Keratinocyte (primary cell): ENCODE results near the gene MRTFB.

ENCODE experiments used
- CTCF ChIP-seq, 3 experiments: IDR thresholded peaks in 1 of 3; conservative IDR thresholded peaks in 1 of 3; optimal IDR thresholded peaks in 1 of 3; 2 replicates in 2 of 3; 3 replicates in 1 of 3; pipeline versions ENCODE3 to v1.5.1; 2011; ENCODE audit warnings: low read length in 3 of 3, mild to moderate bottlenecking in 3 of 3, moderate library complexity in 2 of 3, control low read depth in 1 of 3, inconsistent platforms in 1 of 3; ENCODE audit not compliant: insufficient read depth in 2 of 3; ENCODE audit errors: extremely low read depth in 1 of 3
- EZH2 ChIP-seq: IDR thresholded peaks from one replicate; pipeline ENCODE4 v1.6.1; 2012; ENCODE audit warnings: inconsistent platforms, mild to moderate bottlenecking, low read length, moderate library complexity

DNA sequence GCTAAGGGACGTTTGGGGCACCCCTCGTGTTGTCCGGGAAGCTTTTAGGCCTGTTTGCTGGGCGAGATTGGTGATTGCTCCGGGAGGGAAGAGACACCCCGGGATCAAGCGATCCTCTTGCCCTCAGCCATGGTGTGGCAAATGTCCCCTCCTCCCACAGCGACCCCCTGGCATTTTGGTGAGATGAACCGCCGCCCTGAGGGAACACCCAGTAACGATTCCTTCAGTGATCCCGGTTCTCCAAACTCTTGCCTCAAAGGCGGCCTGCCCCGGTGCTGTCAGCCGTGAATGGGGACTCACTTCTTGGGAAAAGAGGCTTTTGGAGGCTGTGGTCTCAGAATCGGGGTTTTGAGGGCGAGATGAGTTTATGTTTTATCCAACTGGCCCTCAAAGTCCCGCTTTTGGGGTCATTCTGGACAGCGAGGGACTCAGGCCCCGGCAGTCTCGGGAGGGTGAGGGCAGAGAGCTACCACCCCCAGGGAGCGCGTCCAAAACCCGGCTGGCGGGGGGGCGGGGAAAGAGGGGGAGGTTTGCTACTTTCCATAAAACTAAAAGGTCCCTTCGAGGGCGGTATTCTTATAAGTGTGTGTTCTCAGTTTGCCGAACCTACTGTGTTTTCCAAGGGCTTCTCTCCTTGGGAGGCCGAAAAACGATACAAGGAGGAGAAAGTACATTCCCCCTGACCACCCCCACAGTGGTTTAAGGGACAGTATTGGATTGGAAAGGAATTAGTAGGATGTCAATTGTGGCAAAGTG lies 232.7 kb downstream of the MRTFB start:
- TF ChIP-seq CTCF (optimal IDR thresholded peaks at IDR 0.05 in 1 of 3, IDR thresholded peaks at IDR 0.05 in 1 of 3, conservative IDR thresholded peaks at IDR 0.05 in 1 of 3; ENCODE audit: extremely low read depth in 1 of 3, insufficient read depth in 2 of 3, low read length in 3 of 3) (no peak), EZH2 (no peak)
